Right lobe of liver (tissue), 4 donors: ENCODE data around the gene RGL1.

ENCODE experiments used
- POLR2A ChIP-seq: fragments of 450-650 bp; IDR thresholded peaks from one replicate; pipeline ENCODE4 v1.6.1; 2017; ENCODE audit warnings: antibody characterized with exemption, mild to moderate bottlenecking
- TF ChIP-seq, protein P1 (sequence below), 4 donors: fragments of 200-600 bp in 3 of 4; fragments of 450-650 bp in 1 of 4; IDR thresholded peaks; one replicate each; pipeline versions ENCODE4 v1.5.1 to v1.8.0; 2016 to 2022; ENCODE audit warnings: antibody characterized with exemption in 4 of 4, mild to moderate bottlenecking in 2 of 4
- donor health status: DM: no; HTN: no; CAD: no.
- donor health status: DM: no; HTN: no; CAD: no.
- donor health status: DM: no; HTN: yes; CAD: no.

DNA sequence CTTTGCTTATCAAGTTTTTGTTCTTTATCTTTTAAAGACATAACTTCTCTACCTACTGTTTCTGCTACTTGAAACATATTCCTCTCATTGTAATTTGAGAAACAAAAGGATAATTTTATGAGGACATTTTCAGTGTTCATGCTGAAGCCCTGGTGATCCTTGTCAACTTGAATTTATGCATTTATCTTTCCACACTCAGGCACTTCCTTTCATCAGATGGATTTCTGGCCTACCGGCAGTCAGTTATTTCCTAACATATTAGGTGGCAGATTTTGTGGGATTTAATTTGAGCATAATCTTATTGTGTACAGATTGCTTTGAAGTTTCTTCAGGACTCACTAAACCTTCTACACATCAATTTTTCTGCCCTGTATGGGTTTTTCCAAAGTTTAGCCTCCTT is 75.0 kb downstream of the RGL1 start:
- TF ChIP-seq POLR2A = no peak
- TF ChIP-seq, protein P1, sequence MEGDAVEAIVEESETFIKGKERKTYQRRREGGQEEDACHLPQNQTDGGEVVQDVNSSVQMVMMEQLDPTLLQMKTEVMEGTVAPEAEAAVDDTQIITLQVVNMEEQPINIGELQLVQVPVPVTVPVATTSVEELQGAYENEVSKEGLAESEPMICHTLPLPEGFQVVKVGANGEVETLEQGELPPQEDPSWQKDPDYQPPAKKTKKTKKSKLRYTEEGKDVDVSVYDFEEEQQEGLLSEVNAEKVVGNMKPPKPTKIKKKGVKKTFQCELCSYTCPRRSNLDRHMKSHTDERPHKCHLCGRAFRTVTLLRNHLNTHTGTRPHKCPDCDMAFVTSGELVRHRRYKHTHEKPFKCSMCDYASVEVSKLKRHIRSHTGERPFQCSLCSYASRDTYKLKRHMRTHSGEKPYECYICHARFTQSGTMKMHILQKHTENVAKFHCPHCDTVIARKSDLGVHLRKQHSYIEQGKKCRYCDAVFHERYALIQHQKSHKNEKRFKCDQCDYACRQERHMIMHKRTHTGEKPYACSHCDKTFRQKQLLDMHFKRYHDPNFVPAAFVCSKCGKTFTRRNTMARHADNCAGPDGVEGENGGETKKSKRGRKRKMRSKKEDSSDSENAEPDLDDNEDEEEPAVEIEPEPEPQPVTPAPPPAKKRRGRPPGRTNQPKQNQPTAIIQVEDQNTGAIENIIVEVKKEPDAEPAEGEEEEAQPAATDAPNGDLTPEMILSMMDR (IDR thresholded peaks at IDR 0.05) = no peak
